HG02970 (cell line): ENCODE data around the gene CDIPT.
A peak's percentile ranks its signal among the peaks of the same experiment; 100 is the strongest.
"Not testable (repeated sequence)": the region's sequence is repeated elsewhere in the genome, so short reads cannot be mapped to it uniquely, and the experiment has no call there.

Experiments
- ATAC-seq: cut with Tn5 transposase; IDR thresholded peaks from one replicate; pipeline ENCODE4 v1.9.1; 2021; ENCODE audit warnings: mild to moderate bottlenecking, moderate library complexity, moderate number of reproducible peaks; ENCODE audit not compliant: unreplicated experiment, low FRiP score

Gene CDIPT

DNA sequence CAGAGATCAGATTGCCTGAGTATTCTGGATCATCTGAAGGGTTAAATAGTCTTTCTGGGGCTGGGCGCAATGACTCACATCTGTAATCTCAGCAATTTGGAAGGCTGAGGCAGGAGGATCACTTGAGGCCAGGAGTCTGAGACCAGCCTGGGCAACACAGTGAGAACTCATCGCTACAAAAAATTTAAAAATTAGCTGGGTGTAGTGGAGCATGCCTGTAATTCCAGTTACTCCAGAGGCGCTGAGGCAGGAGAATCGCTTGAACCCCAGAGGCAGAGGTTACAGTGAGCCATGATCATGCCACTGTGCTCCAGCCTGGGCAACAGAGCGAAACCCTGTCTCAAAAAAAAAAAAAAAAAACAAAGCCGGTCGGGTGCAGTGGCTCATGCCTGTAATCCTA, 27.1 kb downstream of the CDIPT start:
- ATAC-seq, result no peak

DNA sequence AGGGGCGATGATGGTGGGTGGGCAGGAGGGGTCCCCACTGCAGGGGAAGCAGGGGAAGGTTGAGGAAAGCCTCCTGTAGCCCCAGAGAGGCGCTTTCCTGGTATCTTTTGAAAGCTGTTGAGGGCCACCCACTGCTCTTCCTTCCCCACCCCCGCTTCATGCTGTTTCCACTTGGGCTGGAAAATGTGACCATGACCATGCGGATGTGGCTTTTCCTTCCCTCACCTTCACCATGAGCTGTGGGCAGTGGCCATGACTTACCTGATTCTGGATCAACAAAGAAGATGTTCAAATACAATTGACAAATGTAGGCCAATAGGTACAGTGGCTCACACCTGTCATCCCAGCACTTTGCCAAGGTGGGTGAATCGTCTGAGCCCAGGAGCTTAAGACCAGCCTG, 28.9 kb downstream of the CDIPT start:
- no peak for ATAC-seq

DNA sequence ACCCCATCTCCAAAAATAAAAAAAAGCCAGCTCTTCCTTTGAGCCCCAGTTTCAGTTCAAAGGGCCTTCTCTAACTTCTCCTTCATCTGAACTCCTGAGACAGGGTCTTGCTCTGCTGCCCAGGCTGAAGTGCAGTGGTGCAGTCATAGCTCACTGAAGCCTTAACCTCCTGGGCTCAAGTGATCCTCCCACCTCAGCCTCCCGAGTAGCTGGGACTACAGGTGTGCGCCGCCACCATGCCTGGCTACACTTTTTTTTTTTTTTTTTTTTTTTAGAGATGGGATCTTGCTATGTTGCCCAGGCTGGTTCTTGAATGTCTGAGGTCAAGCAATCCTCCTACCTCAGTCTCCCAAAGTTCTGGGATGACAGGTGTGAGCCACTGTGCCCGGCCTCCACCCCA, 29.8 kb downstream of the CDIPT start:
- ATAC-seq, result not testable (repeated sequence)

DNA sequence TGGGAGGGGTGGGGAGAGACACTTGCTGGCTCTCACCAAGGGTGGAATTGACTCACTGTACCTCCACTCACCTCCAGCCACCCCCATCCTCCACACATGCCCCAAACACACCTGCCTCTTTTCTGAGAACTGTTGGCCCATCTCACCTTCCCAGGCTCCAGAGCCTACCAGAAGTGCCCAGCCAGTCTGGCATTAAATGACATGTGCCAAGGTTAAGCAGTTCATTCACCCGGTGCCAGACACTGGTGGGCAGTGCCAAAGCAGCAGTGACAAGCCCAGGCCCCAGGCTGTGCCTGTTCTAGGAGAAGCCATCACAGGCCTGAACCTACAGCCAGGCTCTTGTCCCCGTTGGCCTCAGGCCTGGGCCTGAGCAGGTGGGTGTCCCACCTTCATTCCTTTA, 31.5 kb downstream of the CDIPT start:
- ATAC-seq, result no peak

DNA sequence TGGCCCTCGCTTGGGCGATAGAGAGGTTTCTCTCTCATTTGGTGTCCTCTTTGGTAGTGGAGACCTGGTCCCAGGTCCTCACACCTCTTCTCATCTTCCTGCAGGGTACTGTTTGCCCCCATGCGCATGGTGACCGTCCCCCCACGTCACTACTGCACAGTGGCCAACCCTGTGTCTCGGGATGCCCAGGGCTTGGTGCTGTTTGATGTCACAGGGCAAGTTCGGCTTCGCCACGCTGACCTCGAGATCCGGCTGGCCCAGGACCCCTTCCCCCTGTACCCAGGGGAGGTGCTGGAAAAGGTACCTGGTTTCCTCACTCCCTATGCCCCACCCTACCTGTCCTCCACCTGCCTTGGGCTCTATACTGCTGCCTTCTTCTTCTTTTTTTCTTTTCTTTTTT, 32.3 kb downstream of the CDIPT start:
- ATAC-seq, result no peak

DNA sequence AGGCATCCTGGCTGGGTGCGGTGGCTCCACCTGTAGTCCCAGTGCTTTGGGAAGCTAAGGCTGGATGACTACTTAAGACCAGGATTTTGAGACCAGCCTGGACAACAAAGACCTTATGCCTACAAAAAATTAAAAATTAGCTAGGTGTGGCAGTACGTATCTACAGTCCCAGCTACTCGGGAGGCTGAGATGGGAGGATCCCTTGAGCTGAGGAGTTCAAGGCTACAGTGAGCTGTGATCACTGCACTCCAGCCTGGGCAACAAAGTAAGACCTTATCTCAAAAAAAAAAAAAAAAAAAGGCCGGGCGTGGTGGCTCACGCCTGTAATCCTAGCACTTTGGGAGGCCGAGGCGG, 36.7 kb downstream of the CDIPT start:
- no peak for ATAC-seq

DNA sequence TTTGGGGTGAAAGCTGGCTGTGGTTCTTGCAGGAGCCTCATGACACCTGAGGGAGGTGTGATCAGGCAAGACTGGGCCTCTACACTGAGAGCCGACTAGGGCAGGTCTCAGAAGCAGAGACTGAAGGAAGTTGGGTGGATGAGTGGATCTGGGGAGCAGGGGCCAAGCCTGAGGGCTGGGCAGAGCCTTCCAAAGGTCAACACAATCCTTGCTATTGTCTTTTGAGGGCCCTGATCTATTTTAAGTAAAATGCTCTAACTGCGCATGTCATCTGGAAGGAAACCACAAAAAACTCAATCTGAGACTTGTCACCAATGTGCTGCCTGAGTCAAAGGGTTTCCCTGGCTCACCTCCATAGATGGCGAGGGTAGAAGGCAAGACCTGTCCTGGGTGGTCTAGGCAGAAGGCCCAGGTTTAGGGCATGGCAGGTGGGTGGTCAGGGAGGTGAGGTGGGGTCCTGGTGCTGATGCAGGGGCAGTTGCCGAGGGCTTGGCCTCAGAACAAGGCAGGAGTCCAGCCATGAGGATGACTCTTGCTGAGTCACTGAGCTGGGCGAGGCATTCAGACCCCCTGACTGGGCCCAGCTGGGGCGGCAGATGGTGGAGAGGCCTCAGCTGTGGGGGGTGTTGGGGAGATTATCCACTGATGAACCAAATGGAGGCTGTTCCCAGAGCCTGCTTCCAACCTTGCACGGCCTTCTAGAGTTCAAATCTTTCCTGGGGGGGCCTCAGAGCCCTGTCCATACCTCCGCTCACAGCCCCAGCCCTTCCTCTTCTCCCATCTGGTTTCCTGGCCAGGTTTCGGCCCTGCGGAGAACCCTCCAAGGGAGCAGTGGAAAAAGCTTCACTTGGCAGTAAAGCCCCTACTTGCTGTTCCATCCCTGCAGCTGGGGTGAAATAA, 37.6 kb downstream of the CDIPT start:
- ATAC-seq, result no peak

DNA sequence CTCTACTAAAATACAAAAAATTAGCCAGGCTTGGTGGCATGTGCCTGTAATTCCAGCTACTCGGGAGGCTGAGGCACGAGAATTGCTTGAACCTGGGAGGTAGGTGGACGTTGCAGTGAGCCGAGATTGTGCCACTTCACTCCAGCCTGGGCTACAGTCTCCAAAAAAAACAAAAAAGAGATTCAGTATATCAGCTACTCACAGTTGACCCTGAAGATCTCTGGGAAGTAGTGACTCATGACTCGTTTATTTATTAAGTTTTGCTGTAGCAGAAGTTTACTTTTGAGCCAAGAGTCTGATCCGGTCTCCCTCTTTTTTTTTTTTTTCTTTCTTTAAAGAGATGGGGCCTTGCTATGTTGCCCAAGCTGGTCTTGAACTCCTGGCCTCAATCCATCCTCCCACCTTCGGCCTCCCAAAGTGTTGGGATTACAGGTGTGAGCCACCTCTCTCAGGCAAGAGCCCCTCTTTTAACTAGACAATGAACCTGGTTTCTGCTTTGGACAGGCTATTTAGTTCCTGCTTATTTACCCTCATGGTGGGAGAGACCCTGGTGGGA, 38.4 kb downstream of the CDIPT start:
- ATAC-seq, result no peak

DNA sequence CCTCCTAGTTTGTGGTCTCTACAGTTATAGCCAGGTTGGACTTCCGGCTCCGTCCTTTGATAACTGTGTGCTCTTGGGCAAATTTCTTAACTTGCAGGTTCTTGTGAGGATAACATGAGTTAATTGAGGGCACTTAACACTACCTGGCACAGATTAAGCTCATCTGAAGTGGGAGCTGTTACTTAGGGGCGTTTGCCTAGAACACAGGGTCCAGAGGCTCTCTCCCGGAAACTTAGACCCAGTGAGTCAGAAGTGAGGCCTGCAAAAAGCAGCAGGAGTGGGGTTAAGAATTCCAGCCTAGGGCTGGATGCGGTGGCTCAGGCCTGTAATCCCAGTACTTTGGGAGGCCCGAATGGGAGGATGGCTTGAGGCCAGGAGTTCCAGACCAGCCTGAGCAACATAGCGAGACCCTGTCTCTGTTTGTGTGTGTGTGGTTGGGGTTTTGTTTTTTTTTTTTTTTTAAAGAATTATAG, 41.3 kb downstream of the CDIPT start:
- ATAC-seq, result no peak

DNA sequence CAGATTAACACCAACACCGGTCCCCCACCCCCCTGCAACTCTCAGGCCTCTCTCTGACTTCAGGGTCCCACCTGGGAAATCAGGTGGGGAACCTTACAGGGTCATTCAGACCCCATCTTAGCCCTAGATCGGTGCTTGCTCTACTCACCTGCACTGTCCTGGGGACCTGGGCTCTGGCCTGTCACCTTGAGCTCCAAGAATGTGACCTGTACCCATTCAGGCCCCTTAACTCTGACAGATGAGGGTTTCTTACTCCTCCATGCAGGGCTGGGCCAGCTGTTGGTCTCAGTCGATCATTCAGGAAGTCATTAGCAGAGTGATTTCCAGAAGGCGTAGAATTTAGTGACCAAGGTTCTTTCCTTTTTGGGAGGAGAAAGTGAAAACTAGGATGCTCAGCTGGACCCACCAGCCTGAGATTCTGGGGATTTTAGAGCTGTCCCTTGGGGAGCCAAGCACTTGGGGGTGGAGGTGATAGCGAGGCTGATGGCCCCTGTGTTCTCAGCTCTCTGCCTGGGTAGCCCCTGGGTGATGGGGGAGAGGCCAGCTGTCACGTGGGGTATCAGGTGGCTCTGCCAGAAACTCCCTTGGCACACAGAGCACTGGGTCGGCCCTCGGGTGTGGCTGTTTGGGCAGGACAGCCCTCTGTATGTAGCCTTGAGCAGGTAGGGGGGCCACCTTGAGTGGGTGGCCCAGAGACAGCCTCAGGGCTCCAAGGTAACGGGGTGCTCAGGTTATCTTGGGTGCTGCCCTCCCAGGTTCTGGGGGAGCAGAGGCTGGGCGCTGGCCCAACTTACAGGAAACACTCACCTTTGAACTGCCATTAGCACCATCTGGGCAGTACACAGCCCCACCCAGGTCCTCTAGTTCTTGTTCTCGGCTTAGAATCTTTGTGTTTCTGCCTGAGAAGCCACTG, 42.0 kb downstream of the CDIPT start:
- ATAC-seq, result no peak

DNA sequence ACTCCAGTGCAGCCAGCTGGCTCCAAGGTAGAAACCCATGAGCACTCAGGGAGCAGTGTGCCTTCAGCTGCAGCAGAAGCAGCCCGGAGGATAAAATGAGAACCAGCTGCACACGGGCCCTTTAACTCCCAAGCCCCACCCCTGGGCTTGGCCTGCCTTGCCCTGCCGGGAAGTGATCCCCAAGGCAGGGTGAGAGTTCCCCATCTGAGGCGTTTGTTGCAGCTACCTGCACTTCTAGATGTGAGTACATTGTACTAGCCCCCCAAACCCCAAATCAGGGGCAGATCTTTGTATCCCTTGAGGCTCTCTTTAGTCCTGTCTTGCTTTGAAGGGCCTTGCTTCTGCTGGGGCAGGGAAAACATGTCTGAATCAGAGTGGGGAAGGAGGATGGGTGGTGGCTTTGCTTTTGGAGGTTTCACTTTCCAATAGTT, 42.7 kb downstream of the CDIPT start, which contains the start of gene MVP:
MVP (plus strand) TSS at position 192 of the 431 bp plus-strand sequence. CDS start 10,088 bp downstream, outside the sequence.
- ATAC-seq, result no peak

DNA sequence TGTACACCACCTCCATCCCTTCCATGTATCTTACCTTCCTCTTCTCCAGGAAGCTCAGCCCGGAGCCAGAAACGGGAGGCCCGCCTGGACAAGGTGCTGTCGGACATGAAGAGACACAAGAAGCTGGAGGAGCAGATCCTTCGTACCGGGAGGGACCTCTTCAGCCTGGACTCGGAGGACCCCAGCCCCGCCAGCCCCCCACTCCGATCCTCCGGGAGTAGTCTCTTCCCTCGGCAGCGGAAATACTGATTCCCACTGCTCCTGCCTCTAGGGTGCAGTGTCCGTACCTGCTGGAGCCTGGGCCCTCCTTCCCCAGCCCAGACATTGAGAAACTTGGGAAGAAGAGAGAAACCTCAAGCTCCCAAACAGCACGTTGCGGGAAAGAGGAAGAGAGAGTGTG, 43.5 kb downstream of the CDIPT start:
- no peak for ATAC-seq

DNA sequence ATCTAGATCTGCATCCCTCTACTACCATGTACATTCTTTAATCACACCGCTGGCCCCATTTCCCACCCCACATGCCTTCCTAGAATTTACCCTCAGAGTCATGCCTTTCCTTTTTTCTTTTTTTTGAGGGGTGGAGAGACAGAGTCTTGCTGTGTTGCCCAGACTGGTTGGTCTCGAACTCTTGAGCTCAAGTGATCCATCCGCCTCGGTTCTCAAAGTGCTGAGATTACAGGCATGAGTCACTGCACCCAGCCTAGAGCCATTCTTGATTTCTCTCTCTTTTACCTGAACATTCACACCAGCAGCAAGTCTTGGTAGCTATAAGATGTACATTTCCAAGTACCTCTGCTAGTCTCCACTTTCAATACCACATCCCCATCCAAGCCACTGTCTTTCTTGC, 44.9 kb downstream of the CDIPT start:
- no peak for ATAC-seq

DNA sequence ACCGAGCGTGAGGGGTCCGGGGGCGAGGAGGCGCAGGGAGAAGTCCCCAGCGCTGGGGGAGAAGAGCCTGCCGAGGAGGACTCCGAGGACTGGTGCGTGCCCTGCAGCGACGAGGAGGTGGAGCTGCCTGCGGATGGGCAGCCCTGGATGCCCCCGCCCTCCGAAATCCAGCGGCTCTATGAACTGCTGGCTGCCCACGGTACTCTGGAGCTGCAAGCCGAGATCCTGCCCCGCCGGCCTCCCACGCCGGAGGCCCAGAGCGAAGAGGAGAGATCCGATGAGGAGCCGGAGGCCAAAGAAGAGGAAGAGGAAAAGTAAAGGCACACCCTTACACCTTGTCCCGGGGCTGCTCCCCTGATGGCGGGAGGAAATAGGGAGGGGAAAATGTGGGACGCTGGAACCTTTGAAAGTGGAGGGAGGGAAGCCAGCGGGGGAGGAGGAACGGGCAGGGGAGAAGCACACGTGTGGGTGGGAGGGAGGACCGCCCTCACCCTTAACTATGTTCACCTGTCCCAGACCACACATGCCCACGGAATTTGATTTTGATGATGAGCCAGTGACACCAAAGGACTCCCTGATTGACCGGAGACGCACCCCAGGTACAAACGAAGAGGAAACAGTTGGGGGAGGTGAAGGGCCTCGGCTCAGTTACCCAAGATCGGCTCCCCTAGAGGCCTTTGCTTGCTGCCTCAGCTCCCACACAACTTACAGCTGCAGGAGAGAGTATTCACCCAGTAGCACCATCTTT, 46.2 kb downstream of the CDIPT start:
- no peak for ATAC-seq

DNA sequence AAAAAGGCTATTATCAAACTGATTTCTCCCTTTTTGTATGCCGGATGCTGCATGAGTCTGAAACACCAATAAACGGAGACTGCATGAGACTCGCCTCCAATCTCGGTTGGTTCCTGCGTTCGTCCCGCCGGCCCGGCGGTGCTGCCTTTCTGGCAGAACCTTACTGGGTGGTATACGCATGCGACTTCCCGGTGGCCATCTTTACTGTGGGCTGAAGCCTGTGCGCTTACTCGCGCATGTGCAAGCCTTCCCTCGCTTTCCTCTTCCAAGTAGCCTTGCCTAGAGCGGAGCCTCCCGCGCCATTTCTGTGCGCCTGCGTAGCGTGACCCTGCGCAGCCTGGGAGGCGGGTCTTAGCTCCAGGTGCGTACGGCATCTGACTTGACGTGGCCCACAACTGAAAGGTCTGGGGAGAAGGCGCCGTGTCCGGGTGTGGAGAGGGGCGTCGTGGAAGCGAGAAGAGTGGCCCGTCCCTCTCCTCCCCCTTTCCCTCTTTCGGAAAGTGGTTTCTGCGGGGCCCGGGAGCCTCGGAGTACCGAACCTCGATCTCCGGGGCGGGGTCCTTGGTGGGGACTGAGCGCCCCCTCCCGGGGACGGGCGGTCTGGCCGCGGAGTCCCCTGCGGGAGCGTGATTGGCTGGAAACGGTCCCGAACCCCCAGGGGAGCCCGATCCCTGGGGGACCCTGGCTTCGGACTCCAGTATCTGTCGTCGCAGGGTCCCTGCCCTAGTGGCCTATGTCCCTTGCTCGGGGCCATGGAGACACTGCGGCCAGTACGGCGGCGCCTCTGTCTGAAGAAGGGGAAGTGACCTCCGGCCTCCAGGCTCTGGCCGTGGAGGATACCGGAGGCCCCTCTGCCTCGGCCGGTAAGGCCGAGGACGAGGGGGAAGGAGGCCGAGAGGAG, 47.0 kb downstream of the CDIPT start, which contains the start of gene PAGR1:
PAGR1 (plus strand) TSS at position 360 of the 901 bp plus-strand sequence; CDS start at position 734, 374 bp downstream.
- ATAC-seq, result peak; percentile 64

DNA sequence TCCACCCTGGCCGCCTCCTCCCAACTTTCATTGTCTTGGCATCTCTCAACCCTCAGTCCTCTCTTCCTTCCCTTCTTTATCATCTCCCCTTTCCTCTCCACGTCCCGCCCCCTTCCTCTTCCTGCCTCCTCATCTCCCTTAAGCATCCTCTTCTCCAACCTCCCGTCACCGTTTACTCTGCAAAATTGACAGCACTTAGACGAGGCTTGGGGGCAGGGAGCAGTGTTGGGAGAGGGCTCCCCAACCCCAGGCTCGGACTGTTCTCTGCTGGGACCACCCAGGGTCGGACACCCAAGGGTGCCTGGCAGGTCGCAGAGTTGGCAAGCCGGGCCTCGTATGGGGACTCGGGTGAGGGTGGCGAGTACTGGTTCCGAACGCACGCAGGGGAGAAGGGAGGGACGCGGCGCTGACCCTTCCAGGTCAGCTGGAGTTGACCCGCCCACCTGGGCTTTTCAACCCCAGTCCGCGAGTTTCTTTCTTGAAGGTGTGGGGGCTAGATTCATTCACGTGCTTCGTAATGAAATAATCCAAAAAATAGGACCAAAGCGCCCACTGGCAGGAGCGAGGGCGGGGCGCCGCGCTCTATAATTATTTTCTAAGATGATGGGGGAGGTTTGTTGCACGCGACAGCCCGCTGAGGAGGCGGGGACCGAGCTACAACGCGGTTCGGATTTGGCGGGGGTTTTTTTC, 47.8 kb downstream of the CDIPT start:
- no peak for ATAC-seq

DNA sequence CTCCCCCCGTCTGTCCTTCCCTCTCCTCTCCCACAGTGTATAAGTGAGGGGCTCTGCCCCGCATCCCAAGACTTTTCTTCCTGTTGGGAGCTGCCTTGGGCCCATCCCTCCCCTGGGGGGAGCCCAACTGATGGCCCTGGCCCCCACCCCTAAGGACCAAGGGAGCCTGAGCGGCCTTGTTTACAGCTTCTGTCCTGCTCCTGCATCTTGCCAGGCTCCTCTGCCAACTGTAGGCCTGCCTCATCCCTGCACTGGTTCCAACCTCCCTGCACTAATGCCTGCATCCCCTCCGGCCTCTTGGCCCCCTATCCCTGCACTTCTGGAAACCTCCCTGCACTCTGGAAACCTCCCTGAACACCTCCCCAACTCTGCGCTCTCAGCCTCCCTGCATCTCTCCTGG, 48.4 kb downstream of the CDIPT start:
- no peak for ATAC-seq
